HepG2 (cell line): Measurements from ENCODE around the gene SUSD3. TPM values are rescaled to one million over a fixed set of nuclear protein-coding genes. Genes with fewer than 3 reads are reported as not detected.

ENCODE experiments used
- AHDC1 ChIP-seq: sonication (generic); formaldehyde crosslinking; IDR thresholded peaks from 2 replicates; pipeline ENCODE4 v1.5.1; 2020; ENCODE audit warnings: mild to moderate bottlenecking, missing genetic modification reagents, borderline replicate concordance
- ELF3 ChIP-seq: IDR thresholded peaks from 2 replicates; pipeline ENCODE4 v1.6.1; 2016; ENCODE audit warnings: missing genetic modification reagents, missing compliant biosample characterization
- ETV5 ChIP-seq: IDR thresholded peaks from 2 replicates; pipeline ENCODE4 v1.6.1; 2018; ENCODE audit warnings: missing biosample characterization, missing genetic modification reagents, inconsistent platforms, borderline replicate concordance
- KAT8 ChIP-seq: IDR thresholded peaks from 2 replicates; pipeline ENCODE4 v1.6.1; 2016; ENCODE audit warnings: missing genetic modification reagents, missing compliant biosample characterization
- MBNL3 ChIP-seq: fragments of 250-450 bp; sonication (Bioruptor Pico); conservative IDR thresholded peaks from 2 replicates; pipeline ENCODE4 v1.8.0; 2022; ENCODE audit warnings: mild to moderate bottlenecking, inconsistent platforms
- NR2F6 ChIP-seq, 2 experiments: IDR thresholded peaks; 2 replicates each; pipeline ENCODE4 v1.6.1; 2016; ENCODE audit warnings: antibody characterized with exemption in 1 of 2, mild to moderate bottlenecking in 1 of 2
- SMAD1 ChIP-seq: sonication (generic); formaldehyde crosslinking; IDR thresholded peaks from 2 replicates; pipeline ENCODE4 v1.4.0; 2020; ENCODE audit warnings: missing genetic modification reagents, low read depth, mild to moderate bottlenecking, borderline replicate concordance
- STAG1 ChIP-seq: sonication (generic); formaldehyde crosslinking; IDR thresholded peaks from 2 replicates; pipeline ENCODE4 v1.4.0; 2020; ENCODE audit warnings: missing genetic modification reagents
- TGIF2 ChIP-seq: IDR thresholded peaks from 2 replicates; pipeline ENCODE4 v1.6.1; 2016; ENCODE audit warnings: control low read depth, missing compliant biosample characterization
- UBTF ChIP-seq: sonication (generic); formaldehyde crosslinking; IDR thresholded peaks from 2 replicates; pipeline ENCODE4 v1.4.0; 2020; ENCODE audit warnings: mild to moderate bottlenecking, missing genetic modification reagents
- ZBTB34 ChIP-seq: sonication (generic); formaldehyde crosslinking; IDR thresholded peaks from 2 replicates; pipeline ENCODE4 v1.8.0; 2022; ENCODE audit warnings: mild to moderate bottlenecking, missing genetic modification reagents
- ZBTB4 ChIP-seq: sonication (generic); formaldehyde crosslinking; IDR thresholded peaks from 2 replicates; pipeline ENCODE4 v1.4.0; 2020; ENCODE audit warnings: missing genetic modification reagents, mild to moderate bottlenecking, borderline replicate concordance
- ZFY ChIP-seq: sonication (generic); formaldehyde crosslinking; IDR thresholded peaks from 2 replicates; pipeline ENCODE4 v1.4.0; 2020; ENCODE audit warnings: missing genetic modification reagents
- ZNF12 ChIP-seq: sonication (generic); formaldehyde crosslinking; IDR thresholded peaks from 2 replicates; pipeline ENCODE4 v1.5.0; 2020; ENCODE audit warnings: missing genetic modification reagents
- ZNF703 ChIP-seq: sonication (generic); formaldehyde crosslinking; IDR thresholded peaks from 2 replicates; pipeline ENCODE4 v1.5.1; 2020; ENCODE audit warnings: missing genetic modification reagents, mild to moderate bottlenecking, moderate library complexity, borderline replicate concordance
- polyA plus RNA-seq, 8 experiments: library from polyadenylated mRNA; depleted of rRNA in 3 of 8; stranded (reverse) in 7 of 8; unstranded in 1 of 8; fragments of >200 nt; fragmentation: Illumina TruSeq in 4 of 8; extraction: Trizol in 4 of 8; gene quantifications; 2 replicates each; pipeline versions ENCODE4 v1.2.1 to v1.2.3, GENCODE V29; 2011 to 2016; ENCODE audit warnings: low read depth in 4 of 8, missing spikeins in 1 of 8, mixed read lengths in 1 of 8; ENCODE audit not compliant: insufficient read depth in 1 of 8
- total RNA-seq, 5 experiments: library from RNA; depleted of rRNA; stranded (reverse); fragments of >200 nt; fragmentation: Illumina TruSeq; extraction: Trizol; gene quantifications; 2 replicates each; pipeline ENCODE4 v1.2.3, GENCODE V29; 2016; ENCODE audit warnings: low read depth in 1 of 5

Gene SUSD3
- total and polyA plus RNA-seq, 2 of the 13 experiments (the other 11 are each of a cell fraction or from before 2014, with no cell fraction given): 7.0 to 9.1 TPM

- TF ChIP-seq AHDC1 (CRISPR knock-in tag) (0 out of 2 replicates have a peak, but pooled peaks have one; percentile 39), TGIF2 (CRISPR knock-in tag) (0 out of 2 replicates have a peak, but pooled peaks have one; percentile 36), ZBTB34 (peak; percentile 49; the same call in 1 of the 2 replicates), ETV5 (CRISPR knock-in tag) (peak; percentile 61; the same call in 1 of the 2 replicates), NR2F6 (IDR thresholded peaks at IDR 0.05) (no peak), NR2F6 (CRISPR knock-in tag; IDR thresholded peaks at IDR 0.05) (peak; percentile 27; the same call in 1 of the 2 replicates), KAT8 (CRISPR knock-in tag) (0 out of 2 replicates have a peak, but pooled peaks have one; percentile 14), UBTF (CRISPR knock-in tag) (peak; percentile 70), ZNF12 (CRISPR knock-in tag) (0 out of 2 replicates have a peak, but pooled peaks have one; percentile 13), ZFY (CRISPR knock-in tag) (0 out of 2 replicates have a peak, but pooled peaks have one; percentile 38), MBNL3 (CRISPR knock-in tag) (no peak), ZBTB4 (0 out of 2 replicates have a peak, but pooled peaks have one; percentile 22), STAG1 (CRISPR knock-in tag) (0 out of 2 replicates have a peak, but pooled peaks have one; percentile 5), SMAD1 (CRISPR knock-in tag) (no peak), ZNF703 (CRISPR knock-in tag) (no peak), ELF3 (peak; percentile 58; the same call in 1 of the 2 replicates)
Observed at GRCh38 chr9:93098236-93098946, 39.9 kb downstream of the SUSD3 start (continued).
